PC-3 (cell line): ENCODE data around the gene FADD. TPM values are rescaled to one million over a fixed set of nuclear protein-coding genes. Genes with fewer than 3 reads are reported as not detected.
A peak's percentile ranks its signal among the peaks of the same experiment; 100 is the strongest.

Experiments used
- ATAC-seq: fragments of 200-7000 bp; cut with Tn5 transposase; 2 replicates; pipeline ENCODE4 v1.9.1; 2020; ENCODE audit warnings: mild to moderate bottlenecking, moderate library complexity
- BruUV-seq: library from RNA; stranded (reverse); fragments of 400-500 nt; replicated peaks from 2 replicates; lab custom pipeline; 2021; lab: Mats Ljungman, UMichigan
- CTCF ChIA-PET: fragments of 300-600 bp; sonication (Branson Sonifier 250); formaldehyde crosslinking; loops from one replicate; lab custom pipeline; 2022; ENCODE audit warnings: antibody characterized with exemption; lab: Charles Lee
- POLR2A ChIA-PET: fragments of 300-600 bp; sonication (Branson Sonifier 250); formaldehyde crosslinking; loops from one replicate; lab custom pipeline; 2022; ENCODE audit warnings: antibody characterized with exemption; ENCODE audit not compliant: unreplicated experiment; lab: Charles Lee
- DNase-seq: peaks from one replicate; pipeline ENCODE4 v3.0.0-alpha.2; 2015
- H2AFZ ChIP-seq: fragments of 300-600 bp; sonication (generic); 2 replicates; pipeline ENCODE4 v1.6.0; 2016; ENCODE audit warnings: antibody characterized with exemption, low read length
- H3F3A ChIP-seq: fragments of 300-600 bp; sonication (generic); one replicate; pipeline ENCODE4 v1.6.0; 2017; ENCODE audit warnings: antibody characterized with exemption, low read length, control low read depth, mild to moderate bottlenecking; ENCODE audit not compliant: unreplicated experiment
- H3K27ac ChIP-seq: fragments of 300-600 bp; sonication (generic); 2 replicates; pipeline ENCODE4 v1.5.1; 2016; ENCODE audit warnings: mild to moderate bottlenecking, low read length
- H3K27me3 ChIP-seq: fragments of 300-600 bp; sonication (generic); 2 replicates; pipeline ENCODE4 v1.6.1; 2016; ENCODE audit warnings: low read length, mixed read lengths
- H3K36me3 ChIP-seq: fragments of 300-600 bp; sonication (generic); 2 replicates; pipeline ENCODE4 v1.6.1; 2016; ENCODE audit warnings: low read depth, mixed run types, low read length, mixed read lengths
- H3K4me1 ChIP-seq: fragments of 300-600 bp; sonication (generic); 2 replicates; pipeline ENCODE4 v1.5.1; 2016; ENCODE audit warnings: low read length; ENCODE audit not compliant: insufficient read depth
- H3K4me2 ChIP-seq: fragments of 300-600 bp; sonication (generic); 2 replicates; pipeline ENCODE4 v1.6.0; 2016; ENCODE audit warnings: low read length
- H3K4me3 ChIP-seq: fragments of 300-600 bp; sonication (generic); 2 replicates; pipeline ENCODE4 v1.5.1; 2016; ENCODE audit warnings: mild to moderate bottlenecking, low read length, mixed read lengths
- H3K79me2 ChIP-seq: fragments of 300-600 bp; sonication (generic); 2 replicates; pipeline ENCODE4 v1.6.1; 2017; ENCODE audit warnings: low read length, mixed read lengths
- H3K9ac ChIP-seq: fragments of 300-600 bp; sonication (generic); 2 replicates; pipeline ENCODE4 v1.6.0; 2016; ENCODE audit warnings: mild to moderate bottlenecking, low read length
- H3K9me2 ChIP-seq: fragments of 300-600 bp; sonication (generic); replicated peaks from 2 replicates; pipeline ENCODE4 v1.6.1; 2016; ENCODE audit warnings: mixed run types, low read length, mixed read lengths
- H3K9me3 ChIP-seq: fragments of 300-600 bp; sonication (generic); 2 replicates; pipeline ENCODE4 v1.6.1; 2016; ENCODE audit warnings: low read length, mixed read lengths
- H4K20me1 ChIP-seq: fragments of 300-600 bp; sonication (generic); 2 replicates; pipeline ENCODE4 v1.6.1; 2016; ENCODE audit warnings: low read length, mixed read lengths
- CTCF ChIP-seq: fragments of 300-600 bp; sonication (generic); conservative IDR thresholded peaks from 2 replicates; pipeline ENCODE4 v1.5.1; 2017; ENCODE audit warnings: antibody characterized with exemption, low read depth, mild to moderate bottlenecking, low read length
- EZH2 ChIP-seq: fragments of 300-600 bp; sonication (generic); IDR thresholded peaks from one replicate; pipeline ENCODE4 v1.6.1; 2017; ENCODE audit warnings: antibody characterized with exemption, mild to moderate bottlenecking, low read length; ENCODE audit not compliant: unreplicated experiment
- EZH2phosphoT487 ChIP-seq: fragments of 300-600 bp; sonication (generic); IDR thresholded peaks from 2 replicates; pipeline ENCODE4 v1.6.1; 2018; ENCODE audit warnings: mild to moderate bottlenecking, antibody characterized with exemption, low read length, borderline replicate concordance
- intact Hi-C: fragments of 100-400 bp; cut with micrococcal nuclease; formaldehyde crosslinking; loops from 2 replicates; pipeline ENCODE4 v1.9.0; 2023
- total RNA-seq: library from RNA; depleted of rRNA; stranded (reverse); fragments of >200 nt; gene quantifications from 2 replicates; pipeline ENCODE4 v1.2.3, GENCODE V29; 2014

FADD gene
- total RNA-seq, 1 experiment from 2014 or later: 79.5 TPM

DNA sequence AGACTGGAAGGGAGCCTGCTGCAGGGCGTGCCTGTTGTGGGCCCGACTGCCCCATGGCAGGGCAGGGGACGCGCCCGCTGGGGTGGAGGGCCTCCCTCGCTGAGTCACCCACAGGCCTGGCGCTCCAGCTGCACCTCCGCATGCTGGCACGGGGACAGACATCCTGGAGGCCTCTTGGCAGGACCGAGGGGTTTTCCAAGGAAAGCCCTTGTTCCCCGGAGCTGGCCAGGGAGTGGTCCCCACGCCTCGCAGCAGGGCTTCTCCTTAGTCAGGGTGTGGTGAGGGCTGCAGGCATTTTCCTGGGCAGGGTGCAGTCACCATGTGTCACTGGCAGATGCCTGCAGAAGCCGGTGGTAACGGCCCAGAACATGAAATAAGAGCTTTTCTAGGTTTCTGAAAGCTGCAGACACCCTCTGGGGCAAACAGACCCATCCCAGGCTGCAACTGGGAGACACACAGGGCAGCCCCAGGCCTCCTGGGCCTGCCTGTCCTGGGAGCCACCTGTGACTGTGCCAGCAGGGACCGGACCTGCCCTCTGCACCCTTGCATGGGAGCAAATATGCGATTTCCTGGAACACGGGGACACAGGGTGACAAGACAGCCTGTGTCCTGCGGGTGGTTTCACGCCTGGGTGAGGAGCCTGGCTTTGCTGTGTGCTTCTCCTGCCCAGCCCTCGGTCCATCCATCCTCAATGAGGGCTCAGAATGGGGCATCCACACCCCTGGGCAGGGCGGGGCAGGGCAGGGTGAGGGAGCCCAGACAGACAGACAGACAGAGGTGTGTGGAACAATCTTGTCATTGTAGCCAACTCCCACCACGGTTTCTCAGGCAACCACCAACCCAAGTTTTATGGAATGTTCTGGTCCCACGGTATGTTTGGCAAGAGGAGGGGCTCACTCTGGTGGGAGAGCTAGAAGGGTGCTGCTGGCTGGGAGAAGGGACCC lies 43.2 kb upstream of the FADD start:
- Histone ChIP-seq H3K36me3 (peaks cover 55% of the 10 kb centered on the region), H3K4me2 (peak overlapping the region; percentile 76), H3K79me2 (no peaks in the 10 kb centered on the region), H3K27ac (peak overlapping the region; percentile 97), H3K4me3 (no peak overlapping the region), H3K27me3 (no peaks in the 10 kb centered on the region), H4K20me1 (no peaks in the 10 kb centered on the region), H3K9me2 (no peaks in the 10 kb centered on the region), H2AFZ (no peak overlapping the region; the same call in 1 of the 2 replicates), H3K9me3 (no peaks in the 10 kb centered on the region), H3K9ac (peak overlapping the region; percentile 81), H3K4me1 (peaks cover 30% of the 10 kb centered on the region), H3F3A (no peaks in the 10 kb centered on the region)
- ATAC-seq (peak; percentile 93), DNase-seq (peak; percentile 99)
- POLR2A ChIA-PET: interaction anchor here (0.7 to 1.1 kb wide), 2 partner anchors 43 to 80 kb away, joined by 3 read pairs; no protein-coding TSS in a partner anchor
- no peak for TF ChIP-seq CTCF
- no peak for TF ChIP-seq EZH2
- peak; percentile 92 for TF ChIP-seq EZH2phosphoT487
- CTCF ChIA-PET: interaction anchor here (0.6 kb wide), 1 partner anchor 95 kb away, joined by 3 read pairs; no protein-coding TSS in a partner anchor
- intact Hi-C loops: loop anchor here (1.0 to 5.0 kb wide), 2 partner anchors 78 to 143 kb away; no protein-coding TSS in a partner anchor
- no TSS peak for BruUV-seq

DNA sequence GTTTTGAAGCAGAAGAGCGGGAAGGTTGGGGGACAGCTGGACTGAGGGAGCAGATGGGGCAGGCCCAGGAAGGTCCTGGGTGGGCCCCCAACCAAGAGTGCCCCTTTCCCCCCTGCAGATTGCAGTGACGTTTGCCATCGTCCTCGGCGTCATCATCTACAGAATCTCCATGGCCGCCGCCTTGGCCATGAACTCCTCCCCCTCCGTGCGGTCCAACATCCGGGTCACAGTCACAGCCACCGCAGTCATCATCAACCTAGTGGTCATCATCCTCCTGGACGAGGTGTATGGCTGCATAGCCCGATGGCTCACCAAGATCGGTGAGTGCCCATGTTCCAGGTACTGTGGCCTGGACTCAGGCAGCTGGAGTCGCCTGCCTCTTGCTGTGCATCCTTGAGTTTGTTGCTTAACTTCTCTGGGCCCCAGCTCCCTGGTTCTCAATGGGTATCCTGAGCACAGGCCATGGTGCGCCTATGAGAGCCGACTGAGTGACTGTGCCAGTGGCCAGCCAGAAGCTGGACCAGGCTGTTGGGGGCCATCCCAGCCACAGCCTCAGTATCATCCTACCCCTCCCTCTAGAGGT lies 42.0 kb upstream of the FADD start:
- Histone ChIP-seq H3F3A (no peaks in the 10 kb centered on the region), H3K27me3 (no peaks in the 10 kb centered on the region), H3K9ac (peak overlapping the region; percentile 81), H2AFZ (no peak overlapping the region), H3K9me3 (no peaks in the 10 kb centered on the region), H3K9me2 (no peaks in the 10 kb centered on the region), H3K4me1 (peaks cover 30% of the 10 kb centered on the region), H3K36me3 (peaks cover 48% of the 10 kb centered on the region), H3K27ac (peak overlapping the region; percentile 97), H3K4me3 (no peak overlapping the region), H3K4me2 (peak overlapping the region; percentile 76; the same call in 1 of the 2 replicates), H4K20me1 (no peaks in the 10 kb centered on the region), H3K79me2 (no peaks in the 10 kb centered on the region)
- ChIA-PET POLR2A (no interaction called here), CTCF (no interaction called here)
- DNase-seq: no peak
- TF ChIP-seq EZH2 (no peak), EZH2phosphoT487 (no peak), CTCF (no peak)
- intact Hi-C loops: no loop called here
- BruUV-seq: no TSS peak
- no peak for ATAC-seq
